Measurements from ENCODE around the gene ECEL1.

ECEL1 gene

DNA sequence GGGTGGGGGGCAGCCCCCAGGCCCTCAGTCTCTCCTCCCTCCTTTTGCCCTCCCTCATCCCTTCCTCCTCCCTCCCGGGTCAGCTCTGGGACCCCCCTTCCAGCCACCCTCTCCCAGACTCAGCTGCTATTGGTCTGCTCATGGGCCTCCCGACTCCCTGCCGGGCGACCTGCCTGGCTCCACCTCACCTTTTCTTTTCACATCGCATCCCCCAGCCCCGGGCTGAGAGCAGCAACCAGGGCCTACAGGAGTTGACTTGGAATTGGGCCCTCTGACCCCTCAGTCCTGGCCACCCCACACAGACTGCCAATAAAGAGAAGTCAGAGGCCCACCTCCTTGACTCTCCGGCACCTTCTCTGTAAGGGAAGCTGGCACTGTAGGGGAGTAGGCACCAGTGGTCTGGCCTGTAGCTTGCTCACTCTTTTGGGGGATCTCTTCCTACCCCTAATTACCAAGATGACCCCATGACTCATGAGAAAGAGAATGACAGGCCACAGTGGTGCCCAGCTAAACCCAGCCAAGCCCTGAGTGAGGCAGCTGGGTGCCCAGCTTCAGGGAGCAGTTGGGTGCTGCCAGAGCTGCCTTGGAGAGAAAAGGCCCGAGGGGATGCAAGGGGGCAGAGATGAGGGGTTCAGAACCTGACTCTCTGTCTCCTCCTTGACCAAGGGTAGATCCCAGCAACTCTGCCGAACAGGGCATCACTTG lies 2.0 kb upstream of the ECEL1 start:
- Histone ChIP-seq H3K27ac (ENCODE audit: low read depth in 2 of 2, low read length in 2 of 2) (no peak overlapping the region), H3K9me3 (ENCODE audit: control insufficient read depth in 2 of 2, low read length in 2 of 2) (no peaks in the 10 kb centered on the region), H3K4me3 (ENCODE audit: low read length in 2 of 2) (no peak overlapping the region), H3K36me3 (ENCODE audit: control insufficient read depth in 2 of 2, insufficient read depth in 2 of 2, low read length in 2 of 2) (no peaks in the 10 kb centered on the region), H3K9ac (ENCODE audit: low read depth in 1 of 2, low read length in 2 of 2) (no peak overlapping the region), H3K27me3 (ENCODE audit: control insufficient read depth in 2 of 2, insufficient read depth in 2 of 2, low read length in 2 of 2) (peaks cover 22 to 30% of the 10 kb centered on the region in 2 donors), H3K4me1 (ENCODE audit: control insufficient read depth in 2 of 2, insufficient read depth in 2 of 2, low read length in 2 of 2) (no peaks in the 10 kb centered on the region)

DNA sequence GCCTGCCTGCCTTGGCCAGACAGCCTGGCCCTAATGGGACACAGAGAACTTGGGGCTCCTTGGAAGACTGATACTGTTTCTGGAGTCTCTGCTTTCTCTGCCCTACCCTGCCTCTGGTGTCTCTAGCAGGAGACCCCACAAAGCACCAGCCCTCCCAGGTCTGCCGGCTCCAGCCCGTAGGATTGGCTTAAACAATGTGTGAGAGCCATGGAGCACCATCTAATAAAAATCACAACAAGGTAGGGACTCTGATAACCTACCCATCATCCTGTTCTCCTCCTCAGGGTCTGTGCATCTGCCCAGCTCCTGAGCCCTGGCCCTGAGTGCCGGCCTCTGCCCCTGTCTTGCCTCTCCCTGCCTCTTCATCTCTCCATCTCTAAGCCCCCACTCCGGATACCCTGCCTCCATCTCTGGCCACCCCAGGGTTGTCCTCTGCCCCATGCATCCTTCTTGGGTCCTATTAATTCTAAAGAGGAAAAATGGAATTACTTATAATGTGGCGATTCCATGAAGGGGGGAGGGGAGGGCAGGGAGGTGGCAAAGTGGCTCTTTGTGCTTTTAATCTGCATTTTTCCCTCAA lies 1.2 kb upstream of the ECEL1 start:
- Histone ChIP-seq H3K27ac (ENCODE audit: low read depth in 2 of 2, low read length in 2 of 2) (no peak overlapping the region), H3K4me1 (ENCODE audit: control insufficient read depth in 2 of 2, insufficient read depth in 2 of 2, low read length in 2 of 2) (no peaks in the 10 kb centered on the region), H3K27me3 (ENCODE audit: control insufficient read depth in 2 of 2, insufficient read depth in 2 of 2, low read length in 2 of 2) (peaks cover 27 to 36% of the 10 kb centered on the region in 2 donors), H3K4me3 (ENCODE audit: low read length in 2 of 2) (no peak overlapping the region), H3K36me3 (ENCODE audit: control insufficient read depth in 2 of 2, insufficient read depth in 2 of 2, low read length in 2 of 2) (no peaks in the 10 kb centered on the region), H3K9me3 (ENCODE audit: control insufficient read depth in 2 of 2, low read length in 2 of 2) (no peaks in the 10 kb centered on the region), H3K9ac (ENCODE audit: low read depth in 1 of 2, low read length in 2 of 2) (no peak overlapping the region)

DNA sequence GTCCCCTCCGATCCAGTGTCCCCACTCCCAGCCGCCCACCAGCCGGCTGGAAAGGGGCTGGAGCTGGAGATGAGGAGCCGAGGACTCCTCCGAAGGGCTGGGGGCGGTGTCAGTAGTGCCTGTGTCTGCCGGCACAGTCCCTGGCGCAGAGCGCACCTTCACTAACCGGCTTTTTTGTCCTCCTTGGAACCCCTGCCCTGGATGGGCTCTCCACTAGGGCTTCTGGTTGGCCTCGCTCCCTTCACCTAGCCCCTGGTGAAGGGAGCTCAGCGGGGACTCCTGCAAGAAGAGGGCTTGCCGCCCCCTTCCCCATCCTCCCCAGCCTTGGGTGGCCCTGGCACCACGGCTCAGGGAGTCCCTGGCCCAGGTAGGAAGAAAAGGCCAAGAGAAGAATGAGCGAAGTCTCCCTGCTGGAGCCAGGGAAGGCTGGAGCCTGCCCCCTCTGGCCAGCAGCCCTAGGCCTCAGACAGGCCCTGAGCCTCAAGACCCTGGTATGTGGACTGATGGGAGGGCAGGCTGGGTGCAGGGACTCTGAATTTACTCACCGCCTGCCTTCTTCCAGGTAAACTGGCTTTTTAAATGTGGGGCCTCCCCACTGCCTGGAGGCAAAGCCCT lies 570 bp upstream of the ECEL1 start:
- Histone ChIP-seq H3K4me1 (ENCODE audit: control insufficient read depth in 2 of 2, insufficient read depth in 2 of 2, low read length in 2 of 2) (no peaks in the 10 kb centered on the region), H3K4me3 (ENCODE audit: low read length in 2 of 2) (no peak overlapping the region), H3K36me3 (ENCODE audit: control insufficient read depth in 2 of 2, insufficient read depth in 2 of 2, low read length in 2 of 2) (no peaks in the 10 kb centered on the region), H3K9me3 (ENCODE audit: control insufficient read depth in 2 of 2, low read length in 2 of 2) (no peaks in the 10 kb centered on the region), H3K27ac (ENCODE audit: low read depth in 2 of 2, low read length in 2 of 2) (no peak overlapping the region), H3K27me3 (ENCODE audit: control insufficient read depth in 2 of 2, insufficient read depth in 2 of 2, low read length in 2 of 2) (peaks cover 27 to 36% of the 10 kb centered on the region in 2 donors), H3K9ac (ENCODE audit: low read depth in 1 of 2, low read length in 2 of 2) (no peak overlapping the region)

DNA sequence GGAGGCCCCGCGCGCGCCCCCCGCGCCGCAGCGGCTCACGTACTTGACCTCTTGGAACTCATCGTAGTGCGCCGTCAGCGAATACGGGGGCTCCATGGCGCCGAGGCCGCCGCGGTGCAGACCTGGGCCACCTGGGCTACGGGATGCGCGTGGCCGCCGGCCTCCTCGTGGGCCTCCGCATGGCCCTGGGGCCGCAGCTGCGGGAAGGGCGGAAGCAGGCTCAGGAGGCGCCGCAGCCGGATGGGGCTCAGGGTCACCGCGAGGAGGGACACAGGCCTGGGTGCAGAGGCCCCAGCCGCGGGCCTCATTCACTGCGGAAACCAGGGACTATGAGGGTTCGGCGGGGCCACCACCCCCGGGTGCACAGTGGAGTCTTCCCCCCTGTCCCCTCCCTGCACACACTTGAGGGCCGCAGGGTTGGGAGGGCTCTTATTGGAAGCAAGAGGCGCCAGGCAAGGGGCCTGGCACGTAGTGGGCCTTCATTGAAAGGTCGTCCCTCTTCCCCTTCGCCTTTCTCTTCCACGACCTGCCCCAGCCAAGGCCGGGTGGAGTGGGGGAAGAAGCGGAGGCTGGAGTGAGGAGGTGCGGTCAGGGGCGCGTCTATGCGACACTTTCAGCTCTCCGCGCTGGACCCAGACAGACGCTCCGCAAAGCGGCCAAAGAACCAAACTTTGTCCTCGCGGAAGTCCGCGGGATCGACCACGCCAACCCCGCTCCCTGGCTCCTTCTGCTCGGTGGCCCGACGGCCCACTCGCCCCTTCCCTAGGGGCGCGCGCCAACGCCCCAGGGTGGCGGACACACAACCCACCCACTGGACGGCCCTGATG lies 863 bp downstream of the ECEL1 start:
- Histone ChIP-seq H3K27ac (ENCODE audit: low read depth in 2 of 2, low read length in 2 of 2) (no peak overlapping the region), H3K27me3 (ENCODE audit: control insufficient read depth in 2 of 2, insufficient read depth in 2 of 2, low read length in 2 of 2) (peaks cover 27 to 38% of the 10 kb centered on the region in 2 donors), H3K36me3 (ENCODE audit: control insufficient read depth in 2 of 2, insufficient read depth in 2 of 2, low read length in 2 of 2) (no peaks in the 10 kb centered on the region), H3K4me1 (ENCODE audit: control insufficient read depth in 2 of 2, insufficient read depth in 2 of 2, low read length in 2 of 2) (no peaks in the 10 kb centered on the region), H3K9ac (ENCODE audit: low read depth in 1 of 2, low read length in 2 of 2) (no peak overlapping the region), H3K9me3 (ENCODE audit: control insufficient read depth in 2 of 2, low read length in 2 of 2) (no peaks in the 10 kb centered on the region), H3K4me3 (ENCODE audit: low read length in 2 of 2) (no peak overlapping the region)

DNA sequence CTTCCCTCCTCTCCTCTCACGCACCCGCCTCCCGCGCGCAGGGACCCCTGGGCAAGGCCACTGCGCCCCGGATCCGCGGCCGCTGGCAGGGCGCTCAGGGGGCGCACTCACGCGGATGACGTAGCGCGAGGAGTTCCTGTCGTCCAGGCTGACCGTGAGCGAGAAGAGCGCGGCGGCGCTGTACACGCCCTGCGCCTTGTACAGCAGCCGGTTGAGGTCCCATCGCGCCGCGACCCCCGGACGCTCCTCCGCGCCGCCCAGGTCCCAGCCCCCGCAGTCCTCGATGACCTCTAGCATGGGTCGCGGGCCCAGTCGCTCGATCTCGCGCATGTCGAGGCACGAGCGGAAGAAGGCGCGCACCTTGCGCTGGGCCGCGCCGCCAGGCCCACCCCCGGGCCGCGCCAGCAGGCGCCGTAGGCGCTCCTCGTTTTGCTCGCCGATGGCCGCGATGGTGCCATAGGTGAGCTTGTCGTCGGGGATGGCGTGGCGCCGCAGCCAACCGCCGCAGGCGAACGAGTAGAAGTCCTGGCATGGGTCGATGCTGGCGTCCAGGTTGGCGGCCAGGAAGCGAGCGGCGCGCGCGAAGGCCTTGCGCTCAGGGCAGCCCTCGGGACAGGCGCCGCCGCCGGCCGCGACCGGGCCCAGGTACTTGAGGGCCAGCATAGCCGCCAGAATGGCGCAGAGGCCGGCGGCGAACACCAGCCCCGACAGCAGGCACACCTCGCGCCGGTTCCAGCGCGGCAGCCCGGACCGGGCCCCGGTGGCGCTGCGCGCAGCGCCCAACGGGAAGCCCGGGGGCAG lies 1.7 kb downstream of the ECEL1 start:
- H3K4me3 ChIP-seq (ENCODE audit: low read length in 2 of 2): no peak overlapping the region

DNA sequence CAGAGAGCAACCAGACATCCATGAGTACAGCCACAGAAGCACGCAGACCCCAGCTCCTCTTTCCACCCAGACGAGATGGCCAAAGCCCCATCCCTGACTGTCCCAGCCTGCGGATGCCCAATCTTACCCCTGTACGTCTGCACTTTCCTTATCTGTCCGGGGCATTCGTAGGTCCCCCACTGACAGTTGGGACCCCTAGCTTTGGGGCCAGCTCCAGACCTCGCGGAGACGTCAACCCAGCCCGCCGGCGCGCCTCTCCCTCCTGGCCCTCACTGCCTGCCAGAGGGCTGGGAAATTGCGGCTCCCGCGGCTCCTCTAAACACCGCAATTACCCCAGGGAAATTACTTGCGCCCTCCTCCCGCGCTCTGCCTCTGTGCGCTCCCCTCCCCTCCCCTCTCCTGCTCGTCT lies 2.3 kb downstream of the ECEL1 start:
- peaks cover 27 to 38% of the 10 kb centered on the region in 2 donors for H3K27me3 ChIP-seq (ENCODE audit: control insufficient read depth in 2 of 2, insufficient read depth in 2 of 2, low read length in 2 of 2)
- no peaks in the 10 kb centered on the region for H3K4me1 ChIP-seq (ENCODE audit: control insufficient read depth in 2 of 2, insufficient read depth in 2 of 2, low read length in 2 of 2)
- no peak overlapping the region for H3K4me3 ChIP-seq (ENCODE audit: low read length in 2 of 2)
- no peaks in the 10 kb centered on the region for H3K36me3 ChIP-seq (ENCODE audit: control insufficient read depth in 2 of 2, insufficient read depth in 2 of 2, low read length in 2 of 2)
- H3K9me3 ChIP-seq (ENCODE audit: control insufficient read depth in 2 of 2, low read length in 2 of 2): no peaks in the 10 kb centered on the region
- no peak overlapping the region for H3K9ac ChIP-seq (ENCODE audit: low read depth in 1 of 2, low read length in 2 of 2)
- no peak overlapping the region for H3K27ac ChIP-seq (ENCODE audit: low read depth in 2 of 2, low read length in 2 of 2)

More for the DNA sequence above, 1.7 kb downstream of the ECEL1 start:
- Histone ChIP-seq H3K36me3 (ENCODE audit: control insufficient read depth in 2 of 2, insufficient read depth in 2 of 2, low read length in 2 of 2) (no peaks in the 10 kb centered on the region), H3K27me3 (ENCODE audit: control insufficient read depth in 2 of 2, insufficient read depth in 2 of 2, low read length in 2 of 2) (peaks cover 27 to 38% of the 10 kb centered on the region in 2 donors), H3K9me3 (ENCODE audit: control insufficient read depth in 2 of 2, low read length in 2 of 2) (no peaks in the 10 kb centered on the region), H3K27ac (ENCODE audit: low read depth in 2 of 2, low read length in 2 of 2) (no peak overlapping the region), H3K4me1 (ENCODE audit: control insufficient read depth in 2 of 2, insufficient read depth in 2 of 2, low read length in 2 of 2) (no peaks in the 10 kb centered on the region), H3K9ac (ENCODE audit: low read depth in 1 of 2, low read length in 2 of 2) (no peak overlapping the region)

DNA sequence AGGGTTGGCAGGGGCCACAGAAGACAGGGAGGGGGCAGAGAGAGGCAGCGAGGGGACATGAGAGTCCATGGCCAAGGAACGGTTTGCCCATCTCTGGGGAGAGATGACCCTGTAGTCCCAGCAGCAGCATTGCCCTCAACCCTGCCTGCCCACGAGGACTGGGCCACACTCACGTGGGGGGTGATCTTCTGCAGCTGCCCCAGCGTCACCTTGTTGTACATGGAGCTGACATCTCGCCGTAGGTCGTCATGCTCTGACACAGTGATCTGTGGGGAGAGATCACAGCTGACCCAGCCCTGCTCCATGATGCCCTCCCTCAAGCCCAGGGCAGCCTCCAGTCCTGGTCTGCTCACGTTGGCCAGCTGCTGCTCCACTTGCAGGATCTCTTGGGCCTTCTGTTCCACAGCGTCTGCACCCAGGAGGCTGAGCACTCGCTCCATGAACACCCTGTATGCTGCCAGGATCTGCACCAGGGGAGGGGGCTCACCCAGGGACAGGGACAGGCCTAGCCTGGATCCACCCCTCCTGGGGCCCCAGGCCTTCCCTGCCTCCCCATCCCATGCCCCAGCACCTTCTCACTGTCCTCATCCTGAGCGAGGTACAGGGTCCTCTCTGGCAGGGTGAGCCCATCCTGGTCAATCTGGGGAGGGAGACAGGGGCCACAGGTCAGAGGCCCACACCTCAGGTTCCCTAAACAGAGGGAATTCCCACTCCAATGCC lies 2.8 kb downstream of the ECEL1 start:
- no peak overlapping the region for H3K27ac ChIP-seq (ENCODE audit: low read depth in 2 of 2, low read length in 2 of 2)
- no peaks in the 10 kb centered on the region for H3K36me3 ChIP-seq (ENCODE audit: control insufficient read depth in 2 of 2, insufficient read depth in 2 of 2, low read length in 2 of 2)
- H3K9ac ChIP-seq (ENCODE audit: low read depth in 1 of 2, low read length in 2 of 2): no peak overlapping the region
- H3K27me3 ChIP-seq (ENCODE audit: control insufficient read depth in 2 of 2, insufficient read depth in 2 of 2, low read length in 2 of 2): peaks cover 27 to 38% of the 10 kb centered on the region in 2 donors
- H3K4me1 ChIP-seq (ENCODE audit: control insufficient read depth in 2 of 2, insufficient read depth in 2 of 2, low read length in 2 of 2): no peaks in the 10 kb centered on the region
- H3K9me3 ChIP-seq (ENCODE audit: control insufficient read depth in 2 of 2, low read length in 2 of 2): no peaks in the 10 kb centered on the region
- no peak overlapping the region for H3K4me3 ChIP-seq (ENCODE audit: low read length in 2 of 2)

DNA sequence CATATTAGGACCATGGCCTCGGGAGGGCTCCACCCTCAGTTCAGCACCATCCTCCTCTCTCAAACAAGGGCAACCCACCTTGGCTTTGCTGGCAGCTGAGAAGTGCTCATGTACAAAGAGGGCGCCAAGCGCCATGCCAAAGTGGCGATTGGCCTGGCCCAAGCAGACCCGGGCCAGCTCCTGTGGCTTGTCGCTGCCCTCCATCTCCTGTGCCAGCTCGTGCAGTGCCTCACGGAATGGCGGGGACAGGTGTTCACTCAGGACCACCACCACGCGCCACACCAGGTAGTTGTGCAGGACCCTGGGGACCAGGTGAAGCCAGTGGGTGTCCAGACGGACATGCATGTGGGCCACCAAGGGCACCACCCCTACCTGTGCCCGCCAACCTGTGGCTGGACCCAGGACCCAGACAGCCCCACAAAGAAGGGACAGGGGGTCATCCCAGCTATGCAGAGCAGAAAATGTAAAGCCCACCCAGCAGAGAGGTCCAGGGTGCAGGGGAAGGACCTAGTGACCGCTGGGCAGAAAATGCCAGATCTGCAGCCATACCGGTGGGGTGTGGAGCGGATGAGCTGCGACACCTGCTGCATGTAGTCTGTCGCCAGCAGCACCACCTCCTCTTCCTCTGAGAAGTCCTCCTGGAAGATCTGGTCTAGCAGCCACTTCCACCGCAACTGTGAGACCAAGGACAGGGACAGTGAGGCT lies 3.6 kb downstream of the ECEL1 start:
- H3K9ac ChIP-seq (ENCODE audit: low read depth in 1 of 2, low read length in 2 of 2): no peak overlapping the region
- H3K4me3 ChIP-seq (ENCODE audit: low read length in 2 of 2): no peak overlapping the region
- H3K36me3 ChIP-seq (ENCODE audit: control insufficient read depth in 2 of 2, insufficient read depth in 2 of 2, low read length in 2 of 2): no peaks in the 10 kb centered on the region
- H3K27ac ChIP-seq (ENCODE audit: low read depth in 2 of 2, low read length in 2 of 2): no peak overlapping the region
- H3K27me3 ChIP-seq (ENCODE audit: control insufficient read depth in 2 of 2, insufficient read depth in 2 of 2, low read length in 2 of 2): peaks cover 27 to 38% of the 10 kb centered on the region in 2 donors
- no peaks in the 10 kb centered on the region for H3K9me3 ChIP-seq (ENCODE audit: control insufficient read depth in 2 of 2, low read length in 2 of 2)
- no peaks in the 10 kb centered on the region for H3K4me1 ChIP-seq (ENCODE audit: control insufficient read depth in 2 of 2, insufficient read depth in 2 of 2, low read length in 2 of 2)
